NT2/D1 (cell line): ENCODE results near the gene ADGRA1.

Experiments
- SUZ12 ChIP-seq: IDR thresholded peaks from 2 replicates; pipeline ENCODE4 v1.6.1; 2011; ENCODE audit not compliant: insufficient read length, insufficient read depth; ENCODE audit errors: extremely low read depth
- YY1 ChIP-seq: IDR thresholded peaks from 2 replicates; pipeline ENCODE4 v1.6.1; 2011; ENCODE audit not compliant: insufficient read length, insufficient read depth

GRCh38 chr10:133093291-133093690 is 5.6 kb downstream of the ADGRA1 start:
- TF ChIP-seq YY1 (no peak), SUZ12 (no peak)
